Heart right ventricle (tissue), 16 donors: Measurements from ENCODE around the gene TTLL11. TPM values are rescaled to one million over a fixed set of nuclear protein-coding genes. Genes with fewer than 3 reads are reported as not detected.

ENCODE experiments used
- ATAC-seq, 8 donors: fragments of 200-7000 bp; cut with Tn5 transposase; one replicate each; pipeline ENCODE4 v1.9.1; 2020; ENCODE audit warnings: mild to moderate bottlenecking in 8 of 8, moderate library complexity in 8 of 8, moderate number of reproducible peaks in 1 of 8
- DNase-seq, 2 donors: peaks; one replicate each; pipeline ENCODE4 v3.0.0-alpha.2; 2020
- H3K27ac ChIP-seq, 10 donors: fragments of 200-600 bp; sonication (generic) in 2 of 10; one replicate each; pipeline versions ENCODE4 v1.5.0 to v1.8.0; 2020 to 2022; ENCODE audit warnings: mild to moderate bottlenecking in 3 of 10
- H3K27me3 ChIP-seq, 7 donors: fragments of 200-600 bp; one replicate each; pipeline ENCODE4 v1.8.0; 2021 to 2022; ENCODE audit warnings: mild to moderate bottlenecking in 2 of 7
- H3K36me3 ChIP-seq, 9 donors: fragments of 200-600 bp; sonication (generic) in 1 of 9; one replicate each; pipeline versions ENCODE4 v1.5.0 to v1.8.0; 2020 to 2022; ENCODE audit warnings: mild to moderate bottlenecking in 2 of 9
- H3K4me1 ChIP-seq, 9 donors: fragments of 200-600 bp; sonication (generic) in 1 of 9; one replicate each; pipeline versions ENCODE4 v1.5.0 to v1.8.0; 2020 to 2022; ENCODE audit warnings: mild to moderate bottlenecking in 4 of 9
- H3K4me3 ChIP-seq, 10 donors: fragments of 200-600 bp; sonication (generic) in 2 of 10; one replicate each; pipeline versions ENCODE4 v1.5.0 to v1.8.0; 2020 to 2022; ENCODE audit warnings: mild to moderate bottlenecking in 7 of 10, moderate library complexity in 2 of 10
- H3K9me3 ChIP-seq, 11 donors: fragments of 200-600 bp in 10 of 11; sonication (generic) in 2 of 11; one replicate each; pipeline versions ENCODE4 v1.5.0 to v1.8.0; 2013 to 2022; ENCODE audit warnings: mild to moderate bottlenecking in 2 of 11, control low read depth in 1 of 11, moderate library complexity in 1 of 11
- WGBS, 2 donors: extraction: QIAGEN DNeasy Blood & Tissue Kit; methylation state at CpG; one replicate each; pipeline ENCODE4 v1.1.7; 2013; ENCODE audit warnings: inconsistent platforms in 1 of 2; 5-methylcytosine and 5-hydroxymethylcytosine counted together
- intact Hi-C, 10 donors: fragments of 100-400 bp; cut with DNase I; formaldehyde crosslinking; loops; one replicate each; pipeline versions ENCODE4 v1.11.1 to v1.14.2; 2022
- polyA plus RNA-seq, 2 donors: library from polyadenylated mRNA; stranded (reverse); fragments of 200-250 nt; gene quantifications; one replicate each; pipeline ENCODE4 v1.2.3, GENCODE V29; 2013
- total RNA-seq, 10 donors: library from RNA; stranded (reverse); fragmentation: NEBNext Ultra II Directional in 3 of 10; extraction: Animal tissue kit (Norgen Biotek cat#: 25700) in 3 of 10; gene quantifications; one replicate each; pipeline versions ENCODE4 v1.2.1 to v1.2.4, GENCODE V29; 2021 to 2023
- TF ChIP-seq, protein P1 (sequence below), 9 donors: fragments of 200-600 bp; sonication (generic) in 2 of 9; IDR thresholded peaks; one replicate each; pipeline versions ENCODE4 v1.5.0 to v1.8.0; 2021 to 2022; ENCODE audit warnings: antibody characterized with exemption in 9 of 9, mild to moderate bottlenecking in 5 of 9, moderate library complexity in 1 of 9
- donor health status: Arrhythmogenic right ventricular cardiomyopathy.
- donor health status: ischemic (EF 13 %, LVEDD 7.1; RV severe dilation, severe dysfunction).
- donor health status: healthy with polysubstance abuse.
- donor health status: DM: no; HTN: yes; CAD: no.
- donor health status: DM: no; HTN: no; CAD: no.
- donor health status: ischemic (EF 25% LVEDD 6.9; RV normal size, moderate dysfunction).
- donor health status: ischemic (EF 25% LVEDD 5.7; RV mildly dilated, moderate dysfunction).
- donor health status: healthy.
- donor health status: DM: yes; HTN: yes; CAD: no.
- donor health status: Ischemic cardiomyopathy.
- donor health status: ischemic (EF 35%, LVEDD 5.7; RV mildly dilated, moderate dysfunction).
- donor health status: nonischemic (EF 11% LVEDD 7.7; RV severe dilation, severe dysfunction).
- donor health status: DM: yes; HTN: yes; CAD: no.
- donor health status: PGD.
- donor health status: ischemic (EF 29% LVEDD 5.4; RV normal size, mild dysfunction).
- donor health status: nonischemic (EF 23%, LVEDD 6.1; RV moderate dilation, normal function).

TTLL11 gene
- total and polyA plus RNA-seq, 12 donors, result 2.6 to 8.7 (median 5.8) TPM

DNA sequence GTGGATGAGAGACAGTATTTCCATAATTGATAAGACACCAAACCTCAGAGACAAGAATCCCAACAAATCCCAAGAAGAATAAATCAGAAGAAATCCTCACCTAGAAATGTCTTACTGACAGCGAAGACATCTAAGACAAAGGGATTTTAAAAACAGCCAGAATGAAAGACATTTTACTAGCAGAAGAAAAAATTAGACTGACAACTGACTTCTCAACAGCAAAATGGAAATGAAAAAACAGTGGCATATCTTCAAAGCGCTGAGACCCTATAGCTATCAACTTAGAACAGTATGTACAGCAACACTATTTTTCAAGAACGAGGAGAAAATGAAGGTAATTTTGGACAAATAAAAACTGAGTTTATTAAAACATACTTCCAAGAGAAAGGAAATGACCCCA is 16.3 kb downstream of the TTLL11 start:
- DNase-seq (no peak), ATAC-seq (no peak)
- 96 to 97% methylated on average over 3 of the region's 3 CpGs for WGBS, 2 donors
- intact Hi-C loops, result loop anchor here in 1 of 10 donors (1.0 kb wide), 1 partner anchor 10 kb away; no protein-coding TSS in a partner anchor
- H3K4me3 ChIP-seq, result no peak overlapping the region
- peaks cover 0 to 22% (median 8%) of the 10 kb centered on the region in 11 donors for H3K9me3 ChIP-seq
- no peaks in the 10 kb centered on the region for H3K27me3 ChIP-seq
- TF ChIP-seq, protein P1, sequence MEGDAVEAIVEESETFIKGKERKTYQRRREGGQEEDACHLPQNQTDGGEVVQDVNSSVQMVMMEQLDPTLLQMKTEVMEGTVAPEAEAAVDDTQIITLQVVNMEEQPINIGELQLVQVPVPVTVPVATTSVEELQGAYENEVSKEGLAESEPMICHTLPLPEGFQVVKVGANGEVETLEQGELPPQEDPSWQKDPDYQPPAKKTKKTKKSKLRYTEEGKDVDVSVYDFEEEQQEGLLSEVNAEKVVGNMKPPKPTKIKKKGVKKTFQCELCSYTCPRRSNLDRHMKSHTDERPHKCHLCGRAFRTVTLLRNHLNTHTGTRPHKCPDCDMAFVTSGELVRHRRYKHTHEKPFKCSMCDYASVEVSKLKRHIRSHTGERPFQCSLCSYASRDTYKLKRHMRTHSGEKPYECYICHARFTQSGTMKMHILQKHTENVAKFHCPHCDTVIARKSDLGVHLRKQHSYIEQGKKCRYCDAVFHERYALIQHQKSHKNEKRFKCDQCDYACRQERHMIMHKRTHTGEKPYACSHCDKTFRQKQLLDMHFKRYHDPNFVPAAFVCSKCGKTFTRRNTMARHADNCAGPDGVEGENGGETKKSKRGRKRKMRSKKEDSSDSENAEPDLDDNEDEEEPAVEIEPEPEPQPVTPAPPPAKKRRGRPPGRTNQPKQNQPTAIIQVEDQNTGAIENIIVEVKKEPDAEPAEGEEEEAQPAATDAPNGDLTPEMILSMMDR (IDR thresholded peaks at IDR 0.05), result no peak
- H3K27ac ChIP-seq, result peak overlapping the region in 4 of 10 donors; percentile 56 to 83 (median 79)
- H3K4me1 ChIP-seq, result peaks cover 0 to 20% (median 14%) of the 10 kb centered on the region in 9 donors
- H3K36me3 ChIP-seq, result peaks cover 0 to 6% (median 0%) of the 10 kb centered on the region in 9 donors

DNA sequence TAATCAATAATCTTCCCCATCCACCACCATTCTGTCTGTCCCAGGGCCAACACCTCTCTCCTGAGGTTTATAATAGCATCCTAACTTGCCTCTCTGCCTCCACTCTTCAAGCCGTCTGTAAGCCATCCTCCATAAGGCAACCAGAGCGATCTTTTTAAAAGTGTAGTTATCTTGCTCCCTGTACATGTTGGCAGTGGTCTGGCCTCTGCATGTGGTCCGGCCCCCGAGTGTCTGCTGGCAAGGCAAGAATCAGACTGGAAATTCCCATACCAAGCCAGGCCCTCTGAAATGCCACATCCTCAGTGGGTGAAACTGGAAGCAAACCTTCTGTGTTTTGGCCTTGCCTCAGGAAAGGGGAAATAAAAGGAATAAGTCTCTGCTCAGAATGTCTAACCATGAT is 17.0 kb downstream of the TTLL11 start:
- 45 to 60% methylated on average over 4 of the region's 4 CpGs for WGBS, 2 donors
- peaks cover 0 to 20% (median 14%) of the 10 kb centered on the region in 9 donors for H3K4me1 ChIP-seq
- no peak for DNase-seq
- intact Hi-C loops, result no loop called here
- H3K4me3 ChIP-seq, result no peak overlapping the region
- peaks cover 0 to 22% (median 8%) of the 10 kb centered on the region in 11 donors for H3K9me3 ChIP-seq
- TF ChIP-seq, protein P1 (IDR thresholded peaks at IDR 0.05), result no peak
- ATAC-seq, result peak; percentile 67 to 86 (median 80)
- H3K36me3 ChIP-seq, result peaks cover 0 to 6% (median 0%) of the 10 kb centered on the region in 9 donors
- H3K27me3 ChIP-seq, result no peaks in the 10 kb centered on the region
- H3K27ac ChIP-seq, result peak overlapping the region in 8 of 10 donors; percentile 22 to 83 (median 66)

DNA sequence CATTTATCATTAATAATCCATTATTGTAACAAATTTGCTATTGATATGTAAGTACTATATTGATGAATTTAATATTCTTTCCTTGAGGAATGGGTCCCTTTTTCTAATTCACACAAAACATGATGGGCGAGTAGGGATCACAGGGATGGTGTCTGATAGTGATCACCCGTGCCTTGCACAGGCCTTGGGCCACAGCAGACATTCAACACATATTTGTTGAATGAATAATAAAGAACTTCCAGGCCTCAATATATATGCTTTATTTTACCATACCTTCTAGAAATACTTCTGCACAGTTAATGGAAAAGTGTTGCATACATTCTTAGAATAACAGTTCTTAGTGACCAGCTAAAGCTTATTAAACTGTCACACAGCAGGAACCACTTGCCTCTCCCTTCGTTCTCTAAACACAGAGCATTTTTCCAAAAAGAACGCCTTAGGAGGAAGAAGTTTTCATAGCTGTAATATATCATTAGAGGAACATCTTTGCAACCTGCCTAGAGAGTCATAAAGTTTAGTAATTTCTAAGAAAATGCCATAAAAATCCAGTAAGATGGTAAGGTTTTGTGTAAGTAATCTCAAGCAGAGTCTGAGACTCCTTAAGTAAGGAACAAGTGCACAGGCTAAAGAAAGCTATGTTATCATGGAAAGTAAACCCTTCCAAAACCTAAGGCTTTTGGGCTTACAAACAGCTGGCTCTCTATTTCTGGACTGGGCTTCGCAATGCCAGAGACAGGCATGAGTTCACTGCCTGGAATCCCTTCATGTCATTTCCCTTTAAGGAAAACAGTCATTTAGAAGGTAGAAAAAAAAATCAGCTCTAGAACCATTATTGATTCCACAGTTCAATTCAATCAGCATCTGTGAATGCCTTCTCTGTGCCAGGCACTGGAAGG is 17.7 kb downstream of the TTLL11 start:
- no peaks in the 10 kb centered on the region for H3K27me3 ChIP-seq
- no peak overlapping the region for H3K4me3 ChIP-seq
- H3K27ac ChIP-seq, result peak overlapping the region in 8 of 10 donors; percentile 22 to 83 (median 66)
- ATAC-seq (peak in 6 of 8 donors; percentile 22 to 81 (median 70)), DNase-seq (no peak)
- peaks cover 0 to 22% (median 8%) of the 10 kb centered on the region in 11 donors for H3K9me3 ChIP-seq
- peaks cover 0 to 6% (median 0%) of the 10 kb centered on the region in 9 donors for H3K36me3 ChIP-seq
- intact Hi-C loops, result no loop called here
- peaks cover 0 to 28% (median 14%) of the 10 kb centered on the region in 9 donors for H3K4me1 ChIP-seq
- WGBS, 2 donors, result 84% methylated on average over 5 of the region's 5 CpGs
- TF ChIP-seq, protein P1 (IDR thresholded peaks at IDR 0.05), result no peak

DNA sequence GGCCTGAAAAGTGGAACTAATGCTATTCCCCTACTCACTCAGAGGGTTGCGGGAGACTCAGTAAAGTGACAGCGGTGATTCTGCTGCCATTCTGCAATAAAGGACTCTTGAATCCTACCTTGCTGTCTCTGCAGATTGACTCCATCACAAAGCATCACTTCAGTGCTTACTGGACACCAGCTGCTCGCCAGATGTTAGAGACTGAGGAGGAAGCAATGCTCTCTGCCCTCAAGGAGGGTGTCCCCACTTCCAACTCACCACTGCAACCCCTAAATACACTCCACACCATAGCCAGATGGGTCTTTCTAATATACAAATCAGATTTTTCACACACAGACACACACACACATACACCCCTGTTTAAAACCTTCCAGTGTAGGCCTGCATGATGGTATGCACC is 21.4 kb downstream of the TTLL11 start:
- peaks cover 0 to 4% (median 0%) of the 10 kb centered on the region in 11 donors for H3K9me3 ChIP-seq
- 96 to 97% methylated on average over 3 of the region's 3 CpGs for whole genome bisulfite sequencing, 2 donors
- peaks cover 0 to 25% (median 14%) of the 10 kb centered on the region in 9 donors for H3K4me1 ChIP-seq
- intact Hi-C loops, result no loop called here
- TF ChIP-seq, protein P1 (IDR thresholded peaks at IDR 0.05), result no peak
- no peak overlapping the region for H3K4me3 ChIP-seq
- ATAC-seq, result no peak
- no peak for DNase-seq
- H3K27ac ChIP-seq, result no peak overlapping the region
- no peaks in the 10 kb centered on the region for H3K27me3 ChIP-seq
- no peaks in the 10 kb centered on the region for H3K36me3 ChIP-seq
